LNCAP (cell line): ENCODE measurements around the gene POLL.

Experiments used
- CTCF ChIP-seq: fragments of 450-650 bp; IDR thresholded peaks from 2 replicates; pipeline ENCODE4 v1.5.1; 2017; ENCODE audit warnings: mild to moderate bottlenecking

The POLL gene

GRCh38 chr10:101601541-101601940 lies 13.5 kb upstream of the POLL start:
- no peak for TF ChIP-seq CTCF

- no peak for TF ChIP-seq CTCF
Measured at GRCh38 chr10:101597091-101597900, 9.2 kb upstream of the POLL start.

GRCh38 chr10:101595591-101596433 lies 7.8 kb upstream of the POLL start:
- TF ChIP-seq CTCF: no peak

- no peak for TF ChIP-seq CTCF
Measured at GRCh38 chr10:101588879-101589278, 822 bp upstream of the POLL start.

GRCh38 chr10:101585841-101586240 lies 2.2 kb downstream of the POLL start:
- TF ChIP-seq CTCF: no peak

- no peak for TF ChIP-seq CTCF
Measured at GRCh38 chr10:101580486-101581399, 7.3 kb downstream of the POLL start.

GRCh38 chr10:101579516-101579870 lies 8.6 kb downstream of the POLL start:
- TF ChIP-seq CTCF: no peak
